ENCODE data around the gene ARHGEF3.

ARHGEF3 gene

DNA sequence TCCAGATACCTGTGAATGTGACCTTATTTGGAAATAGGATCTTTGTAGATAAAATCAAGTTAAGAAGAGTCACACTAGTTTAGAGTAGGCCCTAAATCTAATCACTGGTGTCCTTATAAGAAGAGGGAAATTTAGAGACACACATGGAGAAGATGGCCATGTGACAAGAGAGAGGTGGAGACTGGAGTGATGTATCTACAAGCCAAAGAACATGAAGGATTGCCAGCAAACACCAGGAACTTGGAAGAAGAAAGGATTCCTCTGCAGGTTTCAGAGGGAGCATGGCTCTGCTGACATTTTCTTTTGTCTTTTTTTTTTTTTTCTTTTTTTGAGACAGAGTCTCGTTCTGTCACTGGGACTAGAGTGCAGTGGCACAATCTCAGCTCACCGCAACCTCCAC is 20.8 kb downstream of the ARHGEF3 start:
- FAIRE-seq: no peak
- no peak for DNase-seq (ENCODE audit: insufficient read length, low spot score)
- TF ChIP-seq, protein P1, sequence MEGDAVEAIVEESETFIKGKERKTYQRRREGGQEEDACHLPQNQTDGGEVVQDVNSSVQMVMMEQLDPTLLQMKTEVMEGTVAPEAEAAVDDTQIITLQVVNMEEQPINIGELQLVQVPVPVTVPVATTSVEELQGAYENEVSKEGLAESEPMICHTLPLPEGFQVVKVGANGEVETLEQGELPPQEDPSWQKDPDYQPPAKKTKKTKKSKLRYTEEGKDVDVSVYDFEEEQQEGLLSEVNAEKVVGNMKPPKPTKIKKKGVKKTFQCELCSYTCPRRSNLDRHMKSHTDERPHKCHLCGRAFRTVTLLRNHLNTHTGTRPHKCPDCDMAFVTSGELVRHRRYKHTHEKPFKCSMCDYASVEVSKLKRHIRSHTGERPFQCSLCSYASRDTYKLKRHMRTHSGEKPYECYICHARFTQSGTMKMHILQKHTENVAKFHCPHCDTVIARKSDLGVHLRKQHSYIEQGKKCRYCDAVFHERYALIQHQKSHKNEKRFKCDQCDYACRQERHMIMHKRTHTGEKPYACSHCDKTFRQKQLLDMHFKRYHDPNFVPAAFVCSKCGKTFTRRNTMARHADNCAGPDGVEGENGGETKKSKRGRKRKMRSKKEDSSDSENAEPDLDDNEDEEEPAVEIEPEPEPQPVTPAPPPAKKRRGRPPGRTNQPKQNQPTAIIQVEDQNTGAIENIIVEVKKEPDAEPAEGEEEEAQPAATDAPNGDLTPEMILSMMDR (IDR thresholded peaks at IDR 0.05; ENCODE audit: insufficient read depth, missing control alignments): no peak

DNA sequence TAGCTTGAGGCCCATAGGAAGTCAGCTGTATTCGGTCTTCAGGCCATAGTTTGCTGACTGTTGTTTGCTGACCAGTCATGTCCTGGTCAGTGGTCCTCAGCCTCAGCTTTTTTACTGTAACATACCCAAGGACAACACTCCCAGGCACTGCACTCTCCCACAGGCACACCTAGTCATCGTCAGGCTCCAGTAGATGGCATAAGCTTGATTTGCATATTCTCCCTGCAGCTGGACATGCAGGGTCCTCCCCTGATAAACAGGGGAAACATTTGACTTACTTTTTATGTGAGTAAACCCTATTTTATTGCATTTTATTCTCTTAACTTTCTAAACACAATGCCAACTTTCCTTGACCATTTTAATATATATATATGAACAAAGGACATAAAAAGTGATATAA is 22.9 kb downstream of the ARHGEF3 start:
- TF ChIP-seq, protein P1 (IDR thresholded peaks at IDR 0.05; ENCODE audit: insufficient read depth, missing control alignments): no peak

DNA sequence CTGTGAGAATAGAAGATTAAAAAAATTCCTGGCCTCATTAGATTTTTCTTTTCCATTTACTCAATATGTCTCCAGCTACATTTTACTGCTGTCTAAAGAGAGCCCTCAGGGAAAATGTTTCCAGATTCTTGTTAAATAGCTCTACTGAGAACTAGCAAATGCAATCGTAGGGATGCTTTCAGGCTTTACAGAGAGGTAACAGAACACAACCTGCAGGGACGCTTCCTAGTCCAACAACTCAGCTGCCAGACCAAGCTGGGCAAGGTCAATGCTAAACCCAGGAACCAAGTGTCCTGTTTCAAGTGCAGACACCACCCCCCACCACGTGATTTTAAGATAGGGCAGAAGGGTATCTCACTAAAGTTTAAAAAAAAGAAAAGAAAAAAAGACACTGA is 25.2 kb downstream of the ARHGEF3 start:
- FAIRE-seq (no peak), DNase-seq (ENCODE audit: insufficient read length, low spot score) (no peak)
- TF ChIP-seq, protein P1 (IDR thresholded peaks at IDR 0.05; ENCODE audit: insufficient read depth, missing control alignments): no peak

More for the DNA sequence above, 22.9 kb downstream of the ARHGEF3 start:
- FAIRE-seq (no peak), DNase-seq (ENCODE audit: insufficient read length, low spot score) (no peak)

DNA sequence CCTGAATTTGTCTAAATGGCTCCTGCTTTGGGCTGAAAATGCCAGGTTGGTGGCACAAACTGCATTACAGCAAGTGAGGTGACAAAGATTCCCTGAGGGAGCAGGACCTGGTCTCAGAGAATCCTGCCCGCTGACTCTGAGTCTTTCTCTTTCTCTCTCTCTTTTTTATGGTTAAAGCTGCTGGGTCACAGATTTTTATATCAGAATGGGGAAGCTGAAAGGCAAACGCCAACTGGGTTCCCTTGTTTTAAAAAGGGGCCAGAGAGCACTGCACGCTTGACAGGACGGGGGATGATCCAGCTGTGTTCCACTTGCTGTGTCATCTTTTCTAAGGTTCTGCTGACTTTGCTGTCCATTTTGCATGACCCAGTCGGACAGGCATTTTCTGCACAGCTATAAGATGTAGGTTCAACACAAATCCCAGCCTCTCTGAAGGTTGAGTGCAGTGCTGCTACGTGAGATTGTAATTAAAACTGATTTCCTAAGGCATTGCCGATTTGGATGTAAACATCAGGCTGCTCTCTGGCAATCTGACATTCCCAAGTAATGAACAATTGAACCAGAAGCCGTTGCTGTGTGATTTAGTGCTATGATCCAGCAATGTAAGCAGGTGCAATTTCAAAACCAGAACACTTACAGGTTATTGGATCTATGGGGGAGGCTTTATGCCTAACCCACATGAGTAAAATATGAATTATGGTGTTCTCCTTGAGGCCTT is 25.8 kb downstream of the ARHGEF3 start:
- no peak for DNase-seq (ENCODE audit: insufficient read length, low spot score)
- TF ChIP-seq, protein P1 (IDR thresholded peaks at IDR 0.05; ENCODE audit: insufficient read depth, missing control alignments): no peak
- FAIRE-seq: no peak

DNA sequence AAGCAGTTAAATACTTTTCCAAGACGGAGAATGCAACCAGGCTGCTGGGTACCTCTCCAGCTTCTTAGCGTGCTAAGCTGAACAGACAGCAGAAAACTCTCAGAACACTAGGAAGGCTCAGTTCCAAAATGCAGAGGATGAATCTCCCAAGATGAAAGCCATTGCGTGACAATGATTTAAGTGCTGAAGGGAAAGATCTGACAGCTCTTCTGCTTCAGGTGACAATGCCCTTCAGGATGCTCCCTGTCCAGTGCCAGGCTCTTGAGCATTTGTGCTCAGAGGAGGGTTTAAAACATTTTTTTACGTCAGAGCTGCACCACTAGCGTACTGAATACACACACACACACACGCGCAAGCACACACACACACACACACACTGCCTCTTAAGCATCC is 26.3 kb downstream of the ARHGEF3 start:
- TF ChIP-seq, protein P1 (IDR thresholded peaks at IDR 0.05; ENCODE audit: insufficient read depth, missing control alignments): no peak
- DNase-seq (ENCODE audit: insufficient read length, low spot score) (no peak), FAIRE-seq (no peak)

DNA sequence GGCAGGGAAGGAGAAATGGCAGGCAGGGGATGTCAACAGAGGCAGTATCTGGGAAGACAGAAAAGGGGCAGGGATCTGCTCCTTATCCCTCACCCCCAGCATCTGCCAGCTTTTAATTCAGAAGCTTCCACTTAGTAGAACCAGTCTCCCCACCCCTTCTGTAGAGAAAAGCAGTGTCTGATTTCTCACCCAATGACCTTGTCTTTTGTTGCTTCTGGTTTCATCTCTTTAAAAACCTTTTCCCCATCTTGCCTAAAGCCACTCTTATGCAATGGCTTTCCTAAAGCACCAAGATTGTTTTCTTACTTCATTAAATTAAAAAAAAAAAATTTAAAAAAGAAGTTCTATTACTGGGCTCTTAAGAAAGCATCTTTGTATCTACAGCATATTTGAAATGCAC is 27.8 kb downstream of the ARHGEF3 start:
- TF ChIP-seq, protein P1 (IDR thresholded peaks at IDR 0.05; ENCODE audit: insufficient read depth, missing control alignments): no peak
- FAIRE-seq (no peak), DNase-seq (ENCODE audit: insufficient read length, low spot score) (no peak)

Measured in D721Med (cell line).